Colonic mucosa (tissue), 4 donors: Measurements from ENCODE around the gene SSRP1. TPM values are rescaled to one million over a fixed set of nuclear protein-coding genes. Genes with fewer than 3 reads are reported as not detected.

Experiments used
- DNase-seq: peaks from one replicate; pipeline ENCODE4 v3.0.0-alpha.2; 2020
- H3K27ac ChIP-seq: fragments of 200-600 bp; one replicate; pipeline ENCODE4 v1.8.0; 2021
- H3K27me3 ChIP-seq: fragments of 200-600 bp; one replicate; pipeline ENCODE4 v1.8.0; 2021
- H3K36me3 ChIP-seq: fragments of 200-600 bp; one replicate; pipeline ENCODE4 v1.8.0; 2021
- H3K4me1 ChIP-seq: fragments of 200-600 bp; one replicate; pipeline ENCODE4 v1.8.0; 2021; ENCODE audit warnings: mild to moderate bottlenecking
- H3K4me3 ChIP-seq: fragments of 200-600 bp; one replicate; pipeline ENCODE4 v1.8.0; 2021
- H3K9ac ChIP-seq, 2 donors: one replicate each; pipeline ENCODE4 v1.7.0; 2013; ENCODE audit warnings: control low read depth in 2 of 2, low read depth in 2 of 2, low read length in 2 of 2
- H3K9me3 ChIP-seq: fragments of 200-600 bp; one replicate; pipeline ENCODE4 v1.8.0; 2021
- CTCF ChIP-seq: fragments of 200-600 bp; IDR thresholded peaks from one replicate; pipeline ENCODE4 v1.8.0; 2022; ENCODE audit warnings: antibody characterized with exemption, mild to moderate bottlenecking
- intact Hi-C: fragments of 100-400 bp; cut with DNase I; formaldehyde crosslinking; loops from one replicate; pipeline ENCODE4 v1.14.1; 2022
- total RNA-seq, 2 donors: library from RNA; stranded (reverse); fragmentation: NEBNext Ultra II Directional in 1 of 2; extraction: Animal tissue kit (Norgen Biotek cat#: 25700) in 1 of 2; gene quantifications; one replicate each; pipeline ENCODE4 v1.2.1, GENCODE V29; 2021
- donor health status: healthy.
- donor health status: DM: no; HTN: no; CAD: no.
- donor health status: DM: no; HTN: no; CAD: no.

Gene SSRP1
- total RNA-seq, 2 donors from 2014 or later = 72.7 to 162 TPM

GRCh38 chr11:57325735-57326048 is 10.0 kb downstream of the SSRP1 start:
- peak overlapping the region; percentile 74 for H3K4me3 ChIP-seq
- peak overlapping the region; percentile 80 to 92 for H3K9ac ChIP-seq
- no peaks in the 10 kb centered on the region for H3K9me3 ChIP-seq
- no peak for TF ChIP-seq CTCF
- intact Hi-C loops = no loop called here
- peaks cover 16% of the 10 kb centered on the region for H3K36me3 ChIP-seq
- peak overlapping the region; percentile 98 for H3K27ac ChIP-seq
- H3K4me1 ChIP-seq = no peaks in the 10 kb centered on the region
- peak; percentile 75 for DNase-seq
- H3K27me3 ChIP-seq = no peaks in the 10 kb centered on the region

GRCh38 chr11:57324886-57325734 is 10.6 kb downstream of the SSRP1 start, which contains the start of gene TNKS1BP1:
TSS of gene TNKS1BP1 (minus strand) at chr11:57324952. CDS start at chr11:57321885, 3,067 bp downstream.
- Histone ChIP-seq H3K27ac (peak within 1 kb of the TSS; percentile 98), H3K4me1 (peaks cover 3% of the 10 kb centered on the region), H3K27me3 (no peaks in the 10 kb centered on the region), H3K4me3 (peak within 1 kb of the TSS; percentile 74), H3K9me3 (no peaks in the 10 kb centered on the region), H3K9ac (peak within 1 kb of the TSS; percentile 86 to 93), H3K36me3 (peaks cover 10% of the 10 kb centered on the region)
- TF ChIP-seq CTCF = no peak
- intact Hi-C loops = no loop called here
- DNase-seq = peak; percentile 98

- peak overlapping the region; percentile 98 for H3K27ac ChIP-seq
- DNase-seq = peak; percentile 51
- no peak for TF ChIP-seq CTCF
- no peaks in the 10 kb centered on the region for H3K27me3 ChIP-seq
- intact Hi-C loops = no loop called here
- H3K4me1 ChIP-seq = peaks cover 4% of the 10 kb centered on the region
- H3K9ac ChIP-seq = peak overlapping the region; percentile 86 to 93
- peak overlapping the region; percentile 74 for H3K4me3 ChIP-seq
- no peaks in the 10 kb centered on the region for H3K9me3 ChIP-seq
- H3K36me3 ChIP-seq = peaks cover 4% of the 10 kb centered on the region
Observed at GRCh38 chr11:57324154-57324885, 11.4 kb downstream of the SSRP1 start.

- H3K36me3 ChIP-seq = no peaks in the 10 kb centered on the region
- peak overlapping the region; percentile 98 for H3K27ac ChIP-seq
- DNase-seq = no peak
- no peaks in the 10 kb centered on the region for H3K9me3 ChIP-seq
- TF ChIP-seq CTCF = no peak
- H3K27me3 ChIP-seq = no peaks in the 10 kb centered on the region
- intact Hi-C loops = no loop called here
- H3K9ac ChIP-seq = peak overlapping the region; percentile 86 to 93
- H3K4me1 ChIP-seq = peaks cover 4% of the 10 kb centered on the region
- peak overlapping the region; percentile 74 for H3K4me3 ChIP-seq
Observed at GRCh38 chr11:57323855-57324153, 11.9 kb downstream of the SSRP1 start.

GRCh38 chr11:57323167-57323854 is 12.4 kb downstream of the SSRP1 start:
- DNase-seq = peak; percentile 43
- no peak for TF ChIP-seq CTCF
- Histone ChIP-seq H3K4me3 (peak overlapping the region; percentile 74), H3K4me1 (peaks cover 4% of the 10 kb centered on the region), H3K36me3 (no peaks in the 10 kb centered on the region), H3K9me3 (no peaks in the 10 kb centered on the region), H3K9ac (peak overlapping the region; percentile 86 to 93), H3K27ac (peak overlapping the region; percentile 98), H3K27me3 (no peaks in the 10 kb centered on the region)
- intact Hi-C loops = no loop called here
